B cell (primary cell): Measurements from ENCODE around the gene TFB1M.

Source experiments
- CTCF ChIP-seq: fragments of 200-600 bp; IDR thresholded peaks from one replicate; pipeline ENCODE4 v1.8.0; 2022; ENCODE audit warnings: antibody characterized with exemption, mild to moderate bottlenecking
- EZH2 ChIP-seq: IDR thresholded peaks from 2 replicates; pipeline ENCODE4 v1.6.1; 2012; ENCODE audit warnings: borderline replicate concordance, low read depth, mild to moderate bottlenecking, moderate library complexity, low read length; ENCODE audit not compliant: insufficient read depth, poor library complexity, severe bottlenecking

GRCh38 chr6:155327326-155328073 lies 13.2 kb upstream of the TFB1M start:
- TF ChIP-seq EZH2 (no peak), CTCF (peak; percentile 94)
